Right cardiac atrium (tissue), 5 donors: ENCODE results near the gene CAMSAP1. TPM values are rescaled to one million over a fixed set of nuclear protein-coding genes. Genes with fewer than 3 reads are reported as not detected.

ENCODE experiments used
- ATAC-seq, 2 donors: fragments of 200-7000 bp; cut with Tn5 transposase; one replicate each; pipeline versions ENCODE4 v1.8.0 to v1.9.1; 2020; ENCODE audit warnings: moderate library complexity in 2 of 2, mild to moderate bottlenecking in 1 of 2
- DNase-seq, 3 donors: peaks; one replicate each; pipeline ENCODE4 v3.0.0-alpha.2; 2020
- H3K27ac ChIP-seq: one replicate; pipeline ENCODE4 v1.5.1; 2013; ENCODE audit warnings: mild to moderate bottlenecking, low read length, control low read depth, moderate library complexity
- H3K27me3 ChIP-seq: one replicate; pipeline ENCODE4 v1.6.1; 2013; ENCODE audit not compliant: control insufficient read depth, insufficient read depth
- H3K4me1 ChIP-seq: one replicate; pipeline ENCODE4 v1.6.1; 2013; ENCODE audit warnings: low read length; ENCODE audit not compliant: control insufficient read depth, insufficient read depth
- H3K4me3 ChIP-seq: one replicate; pipeline ENCODE4 v1.5.1; 2013; ENCODE audit warnings: low read length, control low read depth
- H3K9me3 ChIP-seq: one replicate; pipeline ENCODE4 v1.6.1; 2013; ENCODE audit warnings: low read length; ENCODE audit not compliant: control insufficient read depth
- WGBS: extraction: QIAGEN DNeasy Blood & Tissue Kit; methylation state at CpG from one replicate; pipeline ENCODE4 v1.1.7; 2013; 5-methylcytosine and 5-hydroxymethylcytosine counted together
- intact Hi-C, 4 donors: fragments of 100-400 bp; cut with DNase I; formaldehyde crosslinking; loops; one replicate each; pipeline versions ENCODE4 v1.11.0 to v1.14.0; 2022 to 2023
- polyA plus RNA-seq: library from polyadenylated mRNA; stranded (reverse); fragments of 200-250 nt; gene quantifications from one replicate; pipeline ENCODE4 v1.2.3, GENCODE V29; 2013
- total RNA-seq, 4 donors: library from RNA; stranded (reverse); fragmentation: NEBNext Ultra II Directional; extraction: Animal tissue kit (Norgen Biotek cat#: 25700); gene quantifications; one replicate each; pipeline ENCODE4 v1.2.1, GENCODE V29; 2021
- donor health status: healthy with polysubstance abuse.
- donor health status: DM: no; HTN: yes; CAD: no.
- donor health status: DM: no; HTN: no; CAD: no.
- donor health status: DM: no; HTN: yes; CAD: no; lungs with severe emphysema.
- donor health status: DM: yes; HTN: yes; CAD: no.

Gene CAMSAP1
- total and polyA plus RNA-seq, 5 donors, result 10.0 to 22.8 (median 18.2) TPM

GRCh38 chr9:135826188-135826545 is 81.2 kb downstream of the CAMSAP1 start:
- H3K9me3 ChIP-seq, result no peaks in the 10 kb centered on the region
- no peak overlapping the region for H3K4me3 ChIP-seq
- intact Hi-C loops, result no loop called here
- ATAC-seq (peak in 1 of 2 donors; percentile 31), DNase-seq (no peak)
- no peak overlapping the region for H3K27ac ChIP-seq
- H3K4me1 ChIP-seq, result no peaks in the 10 kb centered on the region
- WGBS, result 96% methylated on average over 14 of the region's 14 CpGs
- H3K27me3 ChIP-seq, result no peaks in the 10 kb centered on the region

GRCh38 chr9:135825435-135826187 is 81.7 kb downstream of the CAMSAP1 start:
- H3K4me3 ChIP-seq, result no peak overlapping the region
- no peak overlapping the region for H3K27ac ChIP-seq
- ATAC-seq (no peak), DNase-seq (no peak)
- no peaks in the 10 kb centered on the region for H3K4me1 ChIP-seq
- 94% methylated on average over 25 of the region's 25 CpGs for WGBS
- no peaks in the 10 kb centered on the region for H3K9me3 ChIP-seq
- H3K27me3 ChIP-seq, result no peaks in the 10 kb centered on the region
- intact Hi-C loops, result no loop called here

GRCh38 chr9:135823036-135823435 is 84.3 kb downstream of the CAMSAP1 start:
- ATAC-seq (no peak), DNase-seq (no peak)
- no peaks in the 10 kb centered on the region for H3K9me3 ChIP-seq
- H3K4me3 ChIP-seq, result no peak overlapping the region
- intact Hi-C loops, result no loop called here
- no peaks in the 10 kb centered on the region for H3K4me1 ChIP-seq
- no peaks in the 10 kb centered on the region for H3K27me3 ChIP-seq
- no peak overlapping the region for H3K27ac ChIP-seq
- WGBS, result 90% methylated on average over 12 of the region's 12 CpGs

- H3K4me3 ChIP-seq, result no peak overlapping the region
- no peaks in the 10 kb centered on the region for H3K4me1 ChIP-seq
- H3K27ac ChIP-seq, result no peak overlapping the region
- DNase-seq, result no peak
- no peaks in the 10 kb centered on the region for H3K27me3 ChIP-seq
- H3K9me3 ChIP-seq, result no peaks in the 10 kb centered on the region
- 95% methylated on average over 18 of the region's 18 CpGs for WGBS
- intact Hi-C loops, result no loop called here
- ATAC-seq, result no peak
Observed at GRCh38 chr9:135822374-135822755, 85.0 kb downstream of the CAMSAP1 start.

- DNase-seq (peak in 1 of 3 donors; percentile 22), ATAC-seq (no peak)
- no peaks in the 10 kb centered on the region for H3K4me1 ChIP-seq
- no peak overlapping the region for H3K4me3 ChIP-seq
- no peak overlapping the region for H3K27ac ChIP-seq
- intact Hi-C loops, result no loop called here
- no peaks in the 10 kb centered on the region for H3K27me3 ChIP-seq
- 95% methylated on average over 27 of the region's 27 CpGs for WGBS
- no peaks in the 10 kb centered on the region for H3K9me3 ChIP-seq
Observed at GRCh38 chr9:135821733-135822373, 85.5 kb downstream of the CAMSAP1 start.

- Histone ChIP-seq H3K4me3 (no peak overlapping the region), H3K9me3 (no peaks in the 10 kb centered on the region), H3K27ac (no peak overlapping the region), H3K27me3 (no peaks in the 10 kb centered on the region), H3K4me1 (no peaks in the 10 kb centered on the region)
- intact Hi-C loops, result no loop called here
- WGBS, result 94% methylated on average over 20 of the region's 20 CpGs
- DNase-seq (peak in 1 of 3 donors; percentile 44), ATAC-seq (no peak)
Observed at GRCh38 chr9:135821116-135821515, 86.2 kb downstream of the CAMSAP1 start.

- H3K4me3 ChIP-seq, result no peak overlapping the region
- no peaks in the 10 kb centered on the region for H3K9me3 ChIP-seq
- DNase-seq (no peak), ATAC-seq (no peak)
- no peak overlapping the region for H3K27ac ChIP-seq
- no peaks in the 10 kb centered on the region for H3K4me1 ChIP-seq
- no peaks in the 10 kb centered on the region for H3K27me3 ChIP-seq
- WGBS, result 95% methylated on average over 18 of the region's 18 CpGs
- intact Hi-C loops, result no loop called here
Observed at GRCh38 chr9:135820661-135821060, 86.7 kb downstream of the CAMSAP1 start.

GRCh38 chr9:135819905-135820304 is 87.4 kb downstream of the CAMSAP1 start:
- WGBS, result 90% methylated on average over 13 of the region's 13 CpGs
- Histone ChIP-seq H3K27ac (no peak overlapping the region), H3K4me3 (no peak overlapping the region), H3K9me3 (no peaks in the 10 kb centered on the region), H3K4me1 (no peaks in the 10 kb centered on the region), H3K27me3 (no peaks in the 10 kb centered on the region)
- DNase-seq (no peak), ATAC-seq (no peak)
- intact Hi-C loops, result no loop called here

- Histone ChIP-seq H3K4me1 (no peaks in the 10 kb centered on the region), H3K9me3 (no peaks in the 10 kb centered on the region), H3K27ac (no peak overlapping the region), H3K4me3 (no peak overlapping the region), H3K27me3 (no peaks in the 10 kb centered on the region)
- 97% methylated on average over 43 of the region's 43 CpGs for WGBS
- no peak for ATAC-seq
- DNase-seq, result no peak
- intact Hi-C loops, result no loop called here
Observed at GRCh38 chr9:135818718-135819475, 88.4 kb downstream of the CAMSAP1 start.

GRCh38 chr9:135817951-135818717 is 89.2 kb downstream of the CAMSAP1 start:
- Histone ChIP-seq H3K4me3 (no peak overlapping the region), H3K9me3 (no peaks in the 10 kb centered on the region), H3K27ac (no peak overlapping the region), H3K4me1 (no peaks in the 10 kb centered on the region), H3K27me3 (no peaks in the 10 kb centered on the region)
- no peak for ATAC-seq
- intact Hi-C loops, result no loop called here
- DNase-seq, result no peak
- 96% methylated on average over 66 of the region's 66 CpGs for WGBS

GRCh38 chr9:135816651-135816970 is 90.7 kb downstream of the CAMSAP1 start:
- intact Hi-C loops, result no loop called here
- H3K4me3 ChIP-seq, result no peak overlapping the region
- no peaks in the 10 kb centered on the region for H3K4me1 ChIP-seq
- H3K9me3 ChIP-seq, result no peaks in the 10 kb centered on the region
- no peak for ATAC-seq
- H3K27me3 ChIP-seq, result no peaks in the 10 kb centered on the region
- WGBS, result 84% methylated on average over 12 of the region's 12 CpGs
- H3K27ac ChIP-seq, result no peak overlapping the region
- no peak for DNase-seq
